Measurements from ENCODE around the gene ENDOD1.
"Not testable (repeated sequence)": the region's sequence is repeated elsewhere in the genome, so short reads cannot be mapped to it uniquely, and the experiment has no call there.

Gene ENDOD1

DNA sequence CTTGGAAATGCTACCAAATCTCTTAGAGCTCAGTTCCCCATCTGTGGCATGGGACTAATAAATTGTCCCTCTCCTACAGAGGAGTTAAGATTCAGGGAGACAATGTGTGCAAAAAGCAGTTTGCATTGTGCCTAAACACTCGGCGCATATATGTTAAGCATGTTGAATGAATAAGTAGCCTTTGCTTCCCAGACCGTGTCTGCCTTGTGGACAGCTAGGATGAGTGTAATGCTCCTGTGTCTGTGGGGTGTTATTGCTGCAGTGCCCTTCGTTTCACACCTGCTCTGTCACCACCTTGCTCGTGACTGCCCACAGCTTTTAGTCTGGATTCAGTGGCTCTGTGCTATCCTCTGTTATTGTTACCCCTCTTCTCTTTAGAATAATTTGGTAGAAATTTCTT, 14.1 kb downstream of the ENDOD1 start:
- DNase-seq (ENCODE audit: low read depth in 2 of 2): no peak

DNA sequence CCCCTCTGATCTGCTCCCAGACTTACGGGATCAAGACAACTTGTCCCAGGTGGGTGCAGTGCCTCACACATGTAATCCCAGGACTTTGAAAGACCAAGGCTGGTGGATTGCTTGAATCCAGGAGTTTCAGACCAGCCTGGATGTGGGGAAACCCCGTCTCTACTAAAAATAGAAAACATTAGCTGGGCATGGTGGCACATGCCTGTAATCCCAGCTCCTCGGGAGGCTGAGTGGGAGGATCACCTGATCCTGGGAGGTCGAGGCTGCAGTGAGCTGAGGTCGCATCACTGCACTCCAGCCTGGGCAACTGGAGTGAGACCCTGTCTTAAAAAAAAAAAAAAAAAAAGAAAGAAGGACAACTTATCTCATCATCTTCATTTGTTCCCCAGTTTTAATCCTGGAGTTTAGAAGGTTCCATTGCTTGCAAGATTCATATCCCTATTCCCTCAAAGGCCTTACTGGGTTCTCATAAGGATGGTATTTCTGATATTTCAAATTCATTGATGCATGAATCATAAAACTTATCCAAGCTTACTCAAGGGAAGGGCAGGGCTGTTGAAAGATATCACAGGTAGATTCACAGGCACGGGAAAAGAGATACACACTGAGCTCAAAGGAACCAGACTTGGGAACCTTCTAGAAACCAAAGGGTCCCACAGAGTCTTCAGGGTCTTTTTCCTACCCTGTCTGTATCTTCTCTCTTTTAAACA, 14.6 kb downstream of the ENDOD1 start:
- no peak for DNase-seq (ENCODE audit: low read depth in 2 of 2)

DNA sequence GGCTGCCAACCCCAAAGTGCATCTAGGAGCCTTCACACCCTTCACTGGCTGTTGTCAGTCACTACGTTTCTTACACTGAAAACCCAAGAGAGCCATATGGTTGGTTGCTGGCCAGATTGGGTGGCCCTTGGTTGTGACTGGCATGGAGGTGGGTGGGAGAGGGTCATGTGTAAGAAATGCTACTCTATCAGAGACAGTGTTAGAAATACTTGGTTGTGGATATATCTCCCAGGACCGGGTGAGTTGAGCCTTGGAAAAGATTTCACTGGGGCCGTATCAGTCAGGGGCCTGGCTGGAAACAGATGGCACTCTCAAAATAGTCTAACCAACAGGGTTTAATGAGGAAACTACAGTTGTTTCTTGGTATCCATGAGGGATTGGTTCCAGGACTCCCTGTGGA, 15.2 kb downstream of the ENDOD1 start:
- DNase-seq (ENCODE audit: low read depth in 2 of 2): no peak

DNA sequence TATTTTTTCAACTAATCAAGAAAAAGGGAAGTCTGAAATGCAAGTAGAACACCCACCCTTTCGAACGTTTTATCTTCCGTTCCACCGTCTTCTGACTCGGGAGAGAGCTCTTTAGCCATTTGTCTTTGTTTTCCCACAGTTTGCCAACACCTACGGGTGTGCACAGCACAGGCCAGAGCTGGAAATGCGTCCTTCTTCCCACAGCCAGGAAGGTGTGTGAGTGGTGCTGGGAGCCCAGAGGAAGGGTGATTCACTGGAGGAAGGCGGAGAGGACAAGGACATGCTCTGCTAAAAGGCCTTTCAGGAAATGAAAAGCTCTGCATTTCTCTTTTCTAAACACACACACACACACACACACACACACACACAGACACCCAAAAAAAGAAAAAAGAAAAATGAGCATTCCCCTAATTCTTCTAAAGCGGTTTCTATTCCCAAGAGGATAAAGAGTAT, 18.5 kb downstream of the ENDOD1 start:
- DNase-seq (ENCODE audit: low read depth in 2 of 2): no peak

DNA sequence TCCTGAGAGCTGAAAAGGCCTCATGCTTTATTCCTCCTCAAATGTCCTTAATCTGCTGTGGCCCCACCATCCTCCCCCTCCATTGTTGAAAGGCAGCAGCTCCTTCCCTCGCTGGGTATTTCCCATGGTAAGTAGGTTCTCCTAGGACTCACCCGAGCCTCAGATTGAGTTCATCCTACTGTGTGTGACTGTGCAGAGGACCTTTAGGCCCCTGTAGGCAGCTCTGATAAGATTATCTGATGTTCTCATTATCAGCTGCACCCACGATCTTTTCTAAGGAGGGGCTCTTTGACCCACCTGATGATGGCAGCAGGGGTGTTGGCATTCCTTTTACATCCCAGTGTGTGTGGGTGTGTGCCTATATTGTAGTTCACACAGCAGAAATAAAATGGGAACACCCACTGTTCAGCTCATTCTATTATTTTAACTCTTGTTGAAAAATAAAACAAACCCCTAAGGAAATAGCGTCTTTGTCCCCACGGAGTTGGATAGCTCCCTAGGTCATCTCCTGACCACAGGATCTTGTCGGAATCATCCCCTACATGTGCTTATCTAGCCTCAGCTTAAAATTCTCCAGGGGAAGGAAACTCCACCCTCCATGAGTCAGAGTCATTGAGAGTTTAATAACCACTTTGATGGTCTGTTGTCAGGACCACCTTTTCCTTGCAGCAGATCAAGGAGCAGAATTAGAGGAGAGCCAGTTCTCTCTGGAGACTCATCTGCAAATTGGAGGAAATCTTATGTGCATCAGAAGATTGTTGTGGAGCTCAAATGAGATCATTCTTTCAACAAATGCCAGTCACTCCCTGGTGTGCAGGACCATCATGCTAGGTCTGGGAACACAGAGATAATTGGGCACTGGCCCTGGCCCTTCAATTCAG, 19.3 kb downstream of the ENDOD1 start:
- DNase-seq (ENCODE audit: low read depth in 2 of 2): no peak

DNA sequence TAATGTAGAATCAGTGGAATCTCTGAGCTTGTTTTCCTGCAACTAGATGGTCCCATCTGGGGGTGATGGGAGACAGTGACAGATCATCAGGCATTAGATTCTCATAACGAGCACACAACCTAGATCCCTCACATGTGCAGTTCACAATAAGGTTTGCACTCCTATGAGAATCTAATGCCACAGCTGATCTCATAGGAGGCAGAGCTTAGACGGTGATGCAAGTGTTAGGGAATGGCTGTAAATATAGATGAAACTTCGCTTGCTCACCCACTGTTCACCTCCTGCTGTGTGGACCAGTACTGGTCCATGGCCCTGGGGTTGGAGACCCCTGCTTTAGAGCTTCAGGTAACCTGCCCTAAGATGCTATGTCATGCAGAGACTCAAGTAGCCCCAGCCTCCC, 21.8 kb downstream of the ENDOD1 start:
- not testable (repeated sequence) for DNase-seq (ENCODE audit: low read depth in 2 of 2)

DNA sequence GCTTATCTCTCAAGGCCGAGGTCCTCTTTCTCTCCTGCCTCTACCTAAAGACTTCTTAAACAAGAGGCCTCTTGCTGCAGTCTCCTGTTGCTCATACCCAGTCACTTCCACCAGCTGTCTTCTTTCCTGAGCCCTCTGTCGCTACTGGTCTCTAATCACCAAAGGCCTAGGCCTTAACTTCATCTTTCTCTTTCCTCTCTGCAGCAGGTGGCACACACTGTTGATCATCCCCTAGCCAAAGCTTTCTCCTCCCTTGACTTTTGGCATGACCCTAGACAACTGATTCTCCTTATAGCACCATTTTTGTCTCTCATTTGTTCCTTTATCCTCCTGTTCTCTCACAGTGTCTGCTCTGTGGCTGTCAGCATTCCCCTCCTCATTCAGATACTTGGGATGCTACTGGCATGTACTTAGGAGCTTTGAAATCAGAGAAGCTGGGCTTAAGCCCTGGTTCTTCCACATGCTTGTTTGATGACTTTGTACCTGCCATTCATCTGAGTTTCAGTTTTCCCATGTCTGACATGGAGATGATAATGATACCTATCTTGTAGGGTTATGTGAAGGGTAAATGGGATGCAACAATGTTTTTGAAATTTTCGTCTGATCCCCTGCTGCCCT, 22.4 kb downstream of the ENDOD1 start:
- no peak for DNase-seq (ENCODE audit: low read depth in 2 of 2)

DNA sequence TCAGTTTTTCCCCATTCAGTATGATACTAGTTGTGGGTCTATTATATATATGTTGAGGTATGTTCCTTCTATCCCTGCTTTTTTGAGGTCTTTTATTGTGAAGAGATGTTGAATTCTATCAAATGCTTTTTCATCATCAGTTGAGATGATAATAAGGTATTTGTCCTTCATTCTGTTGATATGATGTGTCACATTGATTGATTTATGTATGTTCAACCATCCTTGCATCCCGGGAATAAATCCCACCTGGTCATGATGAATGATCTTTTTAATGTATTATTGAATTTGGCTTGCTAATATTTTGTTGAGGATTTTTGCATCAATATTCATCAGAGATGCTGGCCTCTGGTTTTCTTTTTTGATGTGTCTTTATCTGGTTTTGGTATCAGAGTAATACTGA, 26.0 kb downstream of the ENDOD1 start:
- no peak for DNase-seq (ENCODE audit: low read depth in 2 of 2)

DNA sequence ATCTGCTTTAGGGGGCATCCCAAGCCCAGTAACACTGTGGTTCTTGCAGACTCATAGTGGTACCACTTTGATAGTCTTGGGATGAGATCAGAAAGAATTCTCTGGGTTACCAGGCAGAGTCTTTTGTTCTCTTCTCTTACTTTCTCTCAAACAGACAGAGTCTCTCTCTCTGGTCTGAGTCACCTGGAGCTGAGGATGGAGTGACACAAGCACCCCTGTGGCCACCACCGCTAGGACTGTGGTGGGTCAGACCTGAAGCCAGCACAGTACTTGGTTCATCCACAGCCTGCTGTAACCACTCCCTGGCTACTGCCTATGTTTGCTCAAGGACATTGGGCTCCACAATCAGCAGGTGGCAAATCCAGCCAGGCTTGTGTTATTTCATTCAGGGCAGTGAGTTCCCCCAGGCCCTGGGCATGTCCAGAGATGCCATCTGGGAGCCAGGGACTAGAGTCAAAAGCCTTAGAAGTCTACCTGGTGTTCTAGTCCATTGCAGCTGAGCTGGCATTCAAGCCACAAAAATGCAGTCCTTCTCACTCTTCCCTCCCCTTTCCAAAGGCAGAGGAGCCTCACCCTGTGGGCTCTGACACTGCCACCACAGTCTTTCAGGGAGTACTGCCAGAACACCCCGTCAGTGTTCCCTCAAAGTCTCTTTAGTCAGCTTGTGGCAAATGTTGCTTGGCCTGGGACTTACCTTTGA, 29.9 kb downstream of the ENDOD1 start:
- DNase-seq (ENCODE audit: low read depth in 2 of 2): no peak

DNA sequence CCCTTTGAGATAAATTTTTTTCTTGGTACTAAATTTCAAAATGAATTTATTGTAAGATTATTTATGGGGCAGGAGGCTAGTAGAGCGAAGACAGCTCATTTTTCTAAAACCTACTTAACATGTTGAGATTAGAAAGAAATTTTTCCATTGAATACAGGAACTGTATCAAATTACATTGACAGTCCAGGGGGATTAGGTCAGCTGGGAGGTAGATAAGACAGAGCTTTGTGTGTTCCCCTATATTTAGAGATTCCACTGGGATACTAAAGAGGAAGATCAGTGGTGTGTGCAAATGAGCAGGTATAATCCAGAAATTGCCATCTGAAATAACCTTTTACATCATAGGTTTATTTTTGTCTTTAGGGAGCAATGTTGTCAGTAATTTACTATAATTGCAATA, 32.1 kb downstream of the ENDOD1 start:
- DNase-seq (ENCODE audit: low read depth in 2 of 2): no peak

DNA sequence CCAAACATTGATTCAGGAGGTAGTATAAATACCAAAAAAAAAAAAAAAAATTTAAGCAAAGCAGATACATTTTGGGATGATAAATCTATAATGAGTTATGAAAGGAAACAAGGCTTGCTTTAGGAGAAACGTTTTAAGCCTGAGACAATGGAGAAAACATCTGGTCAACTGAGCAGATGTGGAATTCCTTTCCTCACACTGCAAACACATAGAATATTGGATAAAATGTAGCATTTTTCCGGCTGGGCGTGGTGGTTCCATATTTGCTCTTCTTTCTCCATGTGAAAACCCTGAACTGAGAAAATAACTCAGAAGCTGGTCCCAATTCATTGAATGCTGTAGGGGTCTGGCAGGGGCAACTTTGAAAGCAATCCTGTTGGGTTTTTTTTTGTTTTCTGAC, 33.9 kb downstream of the ENDOD1 start:
- DNase-seq (ENCODE audit: low read depth in 2 of 2): no peak

DNA sequence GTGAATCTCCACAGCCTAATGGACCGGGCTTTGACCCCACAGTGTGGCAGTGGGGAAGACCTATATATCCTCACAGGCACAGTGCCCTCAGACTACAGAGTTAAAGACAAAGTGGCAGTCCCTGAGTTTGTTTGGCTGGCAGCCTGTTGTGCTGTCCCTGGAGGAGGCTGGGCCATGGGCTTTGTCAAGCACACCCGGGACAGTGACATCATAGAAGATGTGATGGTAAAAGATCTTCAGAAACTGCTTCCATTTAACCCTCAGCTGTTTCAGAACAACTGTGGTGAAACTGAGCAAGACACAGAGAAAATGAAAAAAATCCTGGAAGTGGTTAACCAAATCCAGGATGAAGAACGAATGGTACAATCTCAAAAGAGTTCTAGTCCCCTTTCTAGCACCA, 39.0 kb downstream of the ENDOD1 start:
- DNase-seq (ENCODE audit: low read depth in 2 of 2): no peak

DNA sequence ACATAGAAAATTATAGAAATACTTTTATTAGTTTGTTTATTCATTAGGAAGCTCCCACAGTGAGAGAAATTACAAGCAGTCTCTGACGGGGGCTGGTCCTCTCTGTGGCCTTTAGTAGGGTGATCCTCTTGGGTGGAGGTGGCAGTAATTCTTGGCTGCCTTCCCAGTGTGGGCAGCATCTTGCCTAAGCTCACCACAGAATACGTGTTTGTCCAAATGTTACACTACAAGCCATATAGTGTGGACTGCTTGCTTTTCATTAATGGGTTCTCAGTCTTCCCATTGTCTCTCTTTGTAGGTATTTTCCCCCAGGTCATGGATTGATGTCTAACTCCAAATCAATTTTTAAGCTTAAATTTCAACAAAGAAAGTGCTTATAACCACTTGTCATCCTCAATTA, 43.3 kb downstream of the ENDOD1 start:
- no peak for DNase-seq (ENCODE audit: low read depth in 2 of 2)

DNA sequence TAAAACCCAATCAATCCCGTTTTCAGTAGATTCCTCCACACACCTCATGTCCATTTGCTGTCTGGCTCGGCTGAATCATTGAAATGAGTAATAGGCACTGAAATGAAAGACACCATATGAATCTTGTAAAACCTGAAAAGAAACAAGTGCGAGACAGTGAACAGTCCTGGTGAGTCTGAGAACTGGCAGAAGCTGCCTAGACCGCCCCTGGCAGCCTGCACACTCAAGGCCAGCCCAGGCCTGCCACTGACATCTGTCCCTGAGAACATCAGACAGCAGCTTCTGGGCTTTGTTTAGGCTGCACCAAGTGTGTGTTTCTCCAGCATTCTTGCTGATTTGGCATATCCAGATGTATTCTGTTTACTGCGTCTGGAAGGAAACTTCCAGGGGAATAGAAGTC, 44.8 kb downstream of the ENDOD1 start:
- DNase-seq (ENCODE audit: low read depth in 2 of 2): no peak

DNA sequence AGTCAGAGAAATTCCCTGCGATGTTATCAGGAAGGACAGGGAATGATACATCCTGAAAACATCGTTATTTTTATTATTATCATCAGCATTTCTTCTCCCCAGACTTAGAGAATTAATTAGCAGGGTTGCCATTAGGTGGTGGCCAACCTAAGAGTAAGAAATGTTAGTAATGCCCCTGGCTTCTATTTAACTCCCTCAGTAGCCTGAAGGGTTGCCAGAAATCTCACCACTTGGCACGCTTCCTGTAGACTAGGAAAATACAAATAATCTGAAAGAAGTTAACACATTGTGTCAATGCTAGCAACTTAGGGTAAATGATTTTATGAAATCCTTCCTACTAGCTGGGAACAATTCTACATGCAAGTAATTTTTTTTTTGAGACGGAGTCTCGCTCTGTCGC, 45.5 kb downstream of the ENDOD1 start:
- no peak for DNase-seq (ENCODE audit: low read depth in 2 of 2)

DNA sequence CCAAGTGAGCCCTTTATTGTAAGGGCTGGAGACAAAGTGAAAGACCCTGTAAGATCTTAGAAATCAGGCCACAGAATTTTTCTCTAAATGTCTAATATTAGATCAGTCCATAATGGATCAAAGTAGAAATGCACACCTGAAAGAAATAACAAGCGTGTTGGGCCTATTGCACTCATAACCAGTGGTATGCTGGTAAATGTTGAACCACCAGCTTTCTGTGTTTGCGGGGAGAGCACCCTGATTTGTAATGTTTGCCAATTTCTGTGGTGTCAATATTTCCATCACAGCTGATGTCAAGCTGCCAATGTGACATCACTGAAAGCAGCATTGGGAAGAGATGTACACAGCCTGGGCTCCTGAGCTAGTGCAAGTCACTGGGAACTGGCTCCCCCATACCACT, 46.2 kb downstream of the ENDOD1 start:
- no peak for DNase-seq (ENCODE audit: low read depth in 2 of 2)

DNA sequence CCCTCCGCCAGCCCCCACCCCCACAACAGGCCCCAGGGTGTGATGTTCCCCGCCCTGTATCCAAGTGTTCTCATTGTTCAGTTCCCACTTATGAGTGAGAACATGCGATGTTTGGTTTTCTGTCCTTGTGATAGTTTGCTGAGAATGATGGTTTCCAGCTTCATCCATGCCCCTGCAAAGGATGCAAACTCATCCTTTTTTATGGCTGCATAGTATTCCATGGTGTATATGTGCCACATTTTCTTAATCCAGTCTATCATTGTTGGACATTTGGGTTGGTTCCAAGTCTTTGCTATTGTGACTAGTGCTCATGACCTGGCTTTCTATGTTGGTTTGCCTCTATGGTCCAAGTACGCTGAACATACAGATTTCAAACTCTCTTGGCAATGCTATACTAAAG, 47.1 kb downstream of the ENDOD1 start:
- not testable (repeated sequence) for DNase-seq (ENCODE audit: low read depth in 2 of 2)

DNA sequence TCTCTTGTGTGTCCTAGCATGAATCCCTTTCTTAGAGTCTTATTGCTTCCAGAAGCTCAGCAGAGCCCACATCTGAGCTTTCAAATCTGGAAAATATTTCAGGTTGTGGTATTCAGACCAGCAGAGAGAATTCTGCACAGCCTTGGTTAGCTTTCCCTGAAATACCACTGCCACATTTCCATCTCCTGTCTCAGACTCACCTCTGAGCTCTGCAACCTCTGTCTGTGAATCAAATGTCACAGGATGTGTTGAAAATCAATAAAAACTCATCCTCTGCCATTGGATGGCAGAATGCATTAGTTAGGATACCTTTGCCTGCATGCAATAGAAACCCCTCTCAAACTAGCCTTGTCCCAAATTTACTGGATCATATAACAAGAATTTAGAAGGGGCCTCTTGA, 47.7 kb downstream of the ENDOD1 start:
- DNase-seq (ENCODE audit: low read depth in 2 of 2): no peak

DNA sequence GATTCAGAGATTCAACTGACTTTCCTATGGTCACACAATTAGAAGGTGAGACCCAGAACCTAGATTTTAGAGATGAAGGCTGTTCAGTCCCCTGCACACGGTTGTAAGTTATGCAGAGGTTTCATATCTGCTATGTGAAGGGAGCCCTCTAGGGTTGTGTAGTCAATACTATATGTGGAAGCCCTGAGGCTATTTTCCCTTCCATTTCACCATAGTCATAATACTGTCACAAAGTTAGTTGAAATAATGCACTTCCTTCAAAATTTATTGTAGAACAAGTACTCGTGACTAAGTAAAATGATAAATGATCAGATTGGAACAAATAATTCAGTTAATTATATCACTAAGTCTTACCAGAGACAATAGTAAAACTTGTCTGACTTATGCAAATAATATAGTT, 48.8 kb downstream of the ENDOD1 start:
- no peak for DNase-seq (ENCODE audit: low read depth in 2 of 2)

DNA sequence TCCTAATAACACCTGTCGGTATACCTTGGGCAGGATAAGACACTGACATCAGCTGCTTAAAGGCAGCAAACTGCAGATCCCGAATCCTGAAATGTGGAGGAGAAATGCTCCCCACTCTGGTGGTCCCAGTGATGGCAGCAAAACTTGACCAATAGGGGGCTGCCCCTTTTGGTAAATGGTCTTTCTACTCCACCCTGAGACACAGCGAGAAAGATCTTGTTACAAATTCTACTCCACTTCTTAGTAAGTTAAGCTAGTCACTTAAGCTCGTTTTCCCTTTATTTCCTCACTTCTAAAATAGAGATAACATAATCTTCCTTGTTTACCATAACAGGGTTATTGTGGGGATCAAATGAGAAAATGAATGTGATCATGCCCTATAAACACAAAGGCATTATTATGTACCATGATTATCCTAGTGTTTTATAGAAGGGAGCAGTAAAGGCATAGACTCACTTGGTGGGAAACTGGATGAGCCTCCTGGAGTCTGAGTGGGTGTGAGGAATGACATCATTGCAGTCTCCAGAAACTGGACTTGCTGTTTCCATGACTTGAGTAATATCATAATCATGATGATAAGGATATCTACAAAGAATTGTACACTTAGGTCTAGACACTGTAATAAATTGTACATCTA, 50.9 kb downstream of the ENDOD1 start:
- no peak for DNase-seq (ENCODE audit: low read depth in 2 of 2)

DNA sequence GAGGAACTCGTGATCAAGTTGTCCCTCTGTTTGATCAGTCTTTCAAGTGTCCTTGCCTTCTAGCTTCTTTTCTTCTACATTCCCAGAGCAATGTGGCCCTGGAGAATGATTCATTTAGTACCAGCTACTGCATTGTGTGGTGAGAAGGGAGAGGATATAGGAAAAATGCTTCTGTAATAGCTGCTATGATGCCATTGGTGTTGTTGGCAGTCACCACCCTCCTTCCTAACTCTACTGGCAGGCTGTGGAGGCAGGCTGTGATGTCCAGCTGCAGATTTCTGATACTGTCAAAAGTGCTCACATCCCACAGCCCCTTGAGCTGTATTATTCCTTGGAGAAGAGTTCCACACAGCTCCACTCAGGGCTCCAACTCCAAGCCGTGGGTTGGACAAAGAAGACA, 52.8 kb downstream of the ENDOD1 start:
- DNase-seq (ENCODE audit: low read depth in 2 of 2): no peak
